HFFc6 (cell line): Measurements from ENCODE around the gene PPOX. TPM values are rescaled to one million over a fixed set of nuclear protein-coding genes. Genes with fewer than 3 reads are reported as not detected.
A peak's percentile ranks its signal among the peaks of the same experiment; 100 is the strongest.

Source experiments
- DNase-seq: peaks from one replicate; pipeline ENCODE4 v3.0.0-alpha.2; 2018
- H3K27ac Mint-ChIP-seq: 2 replicates; pipeline ENCODE4 v1.8.0; 2020; ENCODE audit warnings: mild to moderate bottlenecking, mixed read lengths
- H3K27me3 Mint-ChIP-seq: 2 replicates; pipeline ENCODE4 v1.8.0; 2021; ENCODE audit warnings: mild to moderate bottlenecking, moderate library complexity, mixed read lengths; ENCODE audit not compliant: insufficient read depth
- H3K36me3 Mint-ChIP-seq: 2 replicates; pipeline ENCODE4 v1.8.0; 2021; ENCODE audit warnings: low read depth, mixed read lengths
- H3K4me1 Mint-ChIP-seq: 2 replicates; pipeline ENCODE4 v1.8.0; 2020; ENCODE audit warnings: low read depth, mixed read lengths
- H3K4me3 Mint-ChIP-seq: 2 replicates; pipeline ENCODE4 v1.8.0; 2020; ENCODE audit warnings: mild to moderate bottlenecking, moderate library complexity, mixed read lengths
- H3K9me3 Mint-ChIP-seq: 2 replicates; pipeline ENCODE4 v1.8.0; 2020; ENCODE audit warnings: mild to moderate bottlenecking, mixed read lengths
- total RNA-seq, 6 experiments: library from RNA; stranded (reverse); fragmentation: NEBNext Ultra II Directional; extraction: Animal tissue kit (Norgen Biotek cat#: 25700); gene quantifications; 2 replicates in 1 of 6; 3 replicates in 5 of 6; pipeline ENCODE4 v1.2.3, GENCODE V29; 2021
- TF ChIP-seq, protein P1 (sequence below): fragments of 200-600 bp; sonication (generic); IDR thresholded peaks from 2 replicates; pipeline ENCODE4 v1.5.0; 2021; ENCODE audit warnings: antibody characterized with exemption, mild to moderate bottlenecking

Gene PPOX
- total RNA-seq, 6 experiments from 2014 or later, result 11.8 to 15.2 (median 13.5) TPM

DNA sequence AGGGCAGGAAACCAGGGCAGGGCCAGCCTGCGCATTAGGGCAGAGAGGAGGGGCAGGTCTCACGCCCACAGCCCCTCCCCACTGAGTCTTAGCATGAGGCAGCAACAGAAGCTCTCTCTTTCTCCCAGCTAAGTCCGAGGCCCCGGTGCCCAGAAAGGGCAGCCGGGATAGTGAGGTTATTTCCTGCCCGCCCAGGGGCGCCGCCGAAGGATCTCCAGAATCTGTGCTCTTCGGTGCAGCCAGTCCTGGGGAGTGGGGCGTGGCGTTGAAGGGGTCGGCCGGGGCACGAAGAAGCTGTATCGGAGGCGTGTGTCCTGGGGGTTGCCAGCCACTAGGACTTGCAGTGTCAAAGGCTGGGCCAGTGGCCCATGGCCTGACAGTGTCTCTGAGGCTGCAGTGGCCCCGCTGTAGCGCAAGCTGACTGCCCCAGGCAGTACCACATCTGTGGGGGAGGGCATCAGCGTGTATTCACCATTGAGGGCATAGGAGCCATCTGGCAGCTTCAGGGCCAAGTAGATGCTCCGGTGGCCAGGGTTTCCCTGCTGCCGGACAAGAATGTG lies 24.8 kb downstream of the PPOX start:
- no peaks in the 10 kb centered on the region for H3K36me3 Mint-ChIP-seq
- no peak for DNase-seq
- H3K27ac Mint-ChIP-seq, result no peak overlapping the region
- no peak overlapping the region for H3K4me3 Mint-ChIP-seq
- H3K9me3 Mint-ChIP-seq, result no peaks in the 10 kb centered on the region
- H3K27me3 Mint-ChIP-seq, result peaks cover 1% of the 10 kb centered on the region; the same call in 1 of the 2 replicates
- TF ChIP-seq, protein P1, sequence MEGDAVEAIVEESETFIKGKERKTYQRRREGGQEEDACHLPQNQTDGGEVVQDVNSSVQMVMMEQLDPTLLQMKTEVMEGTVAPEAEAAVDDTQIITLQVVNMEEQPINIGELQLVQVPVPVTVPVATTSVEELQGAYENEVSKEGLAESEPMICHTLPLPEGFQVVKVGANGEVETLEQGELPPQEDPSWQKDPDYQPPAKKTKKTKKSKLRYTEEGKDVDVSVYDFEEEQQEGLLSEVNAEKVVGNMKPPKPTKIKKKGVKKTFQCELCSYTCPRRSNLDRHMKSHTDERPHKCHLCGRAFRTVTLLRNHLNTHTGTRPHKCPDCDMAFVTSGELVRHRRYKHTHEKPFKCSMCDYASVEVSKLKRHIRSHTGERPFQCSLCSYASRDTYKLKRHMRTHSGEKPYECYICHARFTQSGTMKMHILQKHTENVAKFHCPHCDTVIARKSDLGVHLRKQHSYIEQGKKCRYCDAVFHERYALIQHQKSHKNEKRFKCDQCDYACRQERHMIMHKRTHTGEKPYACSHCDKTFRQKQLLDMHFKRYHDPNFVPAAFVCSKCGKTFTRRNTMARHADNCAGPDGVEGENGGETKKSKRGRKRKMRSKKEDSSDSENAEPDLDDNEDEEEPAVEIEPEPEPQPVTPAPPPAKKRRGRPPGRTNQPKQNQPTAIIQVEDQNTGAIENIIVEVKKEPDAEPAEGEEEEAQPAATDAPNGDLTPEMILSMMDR, result no peak
- peaks cover 17% of the 10 kb centered on the region for H3K4me1 Mint-ChIP-seq

DNA sequence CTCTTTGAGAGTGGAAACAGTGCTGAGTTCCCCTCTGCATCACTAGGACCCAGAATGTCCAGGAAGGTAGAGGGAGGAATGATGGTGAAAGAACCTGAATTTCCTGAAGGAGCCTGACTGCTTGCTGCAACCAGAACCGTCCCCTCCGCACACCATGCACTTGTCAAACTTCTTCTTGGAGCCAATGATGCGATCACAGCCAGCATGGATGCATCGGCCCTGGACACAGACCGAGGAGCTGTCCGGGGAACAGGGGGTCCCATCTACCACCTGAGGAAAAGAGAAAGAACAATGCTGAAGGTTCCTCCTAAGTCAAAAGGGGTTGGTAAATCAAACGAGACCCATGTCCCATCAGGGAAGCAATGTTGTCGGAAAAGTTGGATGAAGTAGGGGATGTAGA lies 25.7 kb downstream of the PPOX start:
- no peak overlapping the region for H3K4me3 Mint-ChIP-seq
- H3K9me3 Mint-ChIP-seq, result no peaks in the 10 kb centered on the region
- no peak for DNase-seq
- peaks cover 21% of the 10 kb centered on the region for H3K4me1 Mint-ChIP-seq
- H3K27me3 Mint-ChIP-seq, result peaks cover 1% of the 10 kb centered on the region; the same call in 1 of the 2 replicates
- TF ChIP-seq, protein P1, result no peak
- no peak overlapping the region for H3K27ac Mint-ChIP-seq
- no peaks in the 10 kb centered on the region for H3K36me3 Mint-ChIP-seq

DNA sequence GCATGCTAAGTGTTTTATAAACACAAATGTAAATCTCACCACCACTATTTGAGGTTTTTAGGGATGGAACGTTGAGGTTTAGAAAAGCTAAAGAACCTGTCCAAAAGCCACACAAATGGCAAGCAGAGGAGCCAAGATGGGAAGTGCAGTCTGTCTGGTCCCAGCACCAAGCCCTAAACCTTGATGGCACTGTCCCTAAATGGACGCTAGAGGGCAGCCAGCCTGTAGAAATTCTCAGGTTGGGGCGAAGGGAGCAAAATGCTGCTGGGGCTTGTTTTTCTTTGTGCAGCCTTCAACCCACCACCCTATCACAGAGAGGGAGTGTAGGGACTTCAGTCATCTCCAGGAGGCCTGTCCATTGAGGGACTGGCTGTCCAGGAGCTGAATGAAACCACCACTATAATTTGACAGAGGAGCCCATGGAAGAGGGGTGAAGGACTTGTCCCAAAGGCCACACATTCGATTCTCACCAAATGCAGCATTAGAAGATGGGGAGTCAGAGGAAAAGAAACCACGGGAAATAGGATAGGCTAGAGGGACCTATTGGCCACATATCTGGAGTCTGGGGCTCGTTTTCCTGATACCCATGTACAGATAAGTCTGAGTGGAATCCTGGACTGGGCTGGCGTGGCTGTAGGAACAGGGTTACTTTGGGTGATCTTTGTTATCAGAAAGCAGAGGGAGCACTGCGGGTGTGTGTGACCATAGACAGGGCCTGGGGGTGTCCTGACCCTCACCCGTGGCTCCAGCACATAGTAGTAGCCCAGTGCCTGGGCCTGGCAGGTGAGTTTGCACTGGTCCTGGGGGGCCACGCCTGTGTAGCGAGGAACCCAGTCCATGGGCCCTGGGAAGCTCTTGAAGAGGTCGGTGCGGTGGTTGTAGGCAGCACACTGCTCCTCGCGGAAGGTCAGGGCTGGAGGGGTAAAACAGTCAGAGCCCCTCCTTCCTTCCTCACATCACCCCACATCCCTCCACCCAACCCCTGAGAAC lies 26.5 kb downstream of the PPOX start:
- peaks cover 1% of the 10 kb centered on the region; the same call in 1 of the 2 replicates for H3K27me3 Mint-ChIP-seq
- H3K4me3 Mint-ChIP-seq, result no peak overlapping the region
- peak; percentile 57 for DNase-seq
- no peaks in the 10 kb centered on the region for H3K9me3 Mint-ChIP-seq
- H3K27ac Mint-ChIP-seq, result peak overlapping the region; percentile 50
- TF ChIP-seq, protein P1, result peak; percentile 92
- peaks cover 29% of the 10 kb centered on the region for H3K4me1 Mint-ChIP-seq
- H3K36me3 Mint-ChIP-seq, result no peaks in the 10 kb centered on the region

DNA sequence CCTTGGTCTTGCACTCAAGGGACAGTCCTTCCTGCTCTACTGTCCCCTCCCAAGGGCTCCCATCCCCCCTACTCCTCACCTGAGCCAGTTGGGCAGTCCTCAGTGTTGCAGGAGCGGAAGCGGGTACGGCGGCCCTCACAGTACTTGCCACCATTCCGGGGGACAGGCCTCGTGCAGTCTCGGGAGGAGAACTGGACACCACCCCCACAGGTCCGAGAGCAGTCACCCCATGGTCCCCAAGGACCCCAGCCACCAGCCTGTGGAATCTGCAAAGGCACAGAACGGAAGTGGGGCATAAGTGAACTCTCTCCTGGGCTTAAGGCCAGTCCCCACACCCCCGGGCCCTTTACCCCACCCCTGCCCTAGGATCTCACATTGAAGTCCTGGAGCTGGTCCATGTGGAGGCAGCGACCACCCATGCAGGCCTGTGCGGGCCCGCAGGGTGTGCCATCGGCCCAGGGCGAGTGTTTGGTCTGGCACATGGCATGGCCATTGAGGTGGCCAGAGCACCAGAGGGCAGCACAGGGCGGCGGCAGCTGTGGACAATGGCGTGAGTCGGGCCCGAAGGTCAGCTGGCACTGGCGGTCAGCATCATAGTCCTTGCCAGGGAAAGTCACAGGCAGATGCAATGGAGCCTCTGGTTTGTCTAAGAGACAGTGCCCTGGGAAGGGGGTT lies 27.5 kb downstream of the PPOX start:
- TF ChIP-seq, protein P1, result 0 out of 2 replicates have a peak, but pooled peaks have one; percentile 13
- H3K36me3 Mint-ChIP-seq, result no peaks in the 10 kb centered on the region
- peaks cover 38% of the 10 kb centered on the region for H3K4me1 Mint-ChIP-seq
- peaks cover 2% of the 10 kb centered on the region; the same call in 1 of the 2 replicates for H3K27me3 Mint-ChIP-seq
- H3K4me3 Mint-ChIP-seq, result no peak overlapping the region
- no peaks in the 10 kb centered on the region for H3K9me3 Mint-ChIP-seq
- no peak for DNase-seq
- H3K27ac Mint-ChIP-seq, result no peak overlapping the region

DNA sequence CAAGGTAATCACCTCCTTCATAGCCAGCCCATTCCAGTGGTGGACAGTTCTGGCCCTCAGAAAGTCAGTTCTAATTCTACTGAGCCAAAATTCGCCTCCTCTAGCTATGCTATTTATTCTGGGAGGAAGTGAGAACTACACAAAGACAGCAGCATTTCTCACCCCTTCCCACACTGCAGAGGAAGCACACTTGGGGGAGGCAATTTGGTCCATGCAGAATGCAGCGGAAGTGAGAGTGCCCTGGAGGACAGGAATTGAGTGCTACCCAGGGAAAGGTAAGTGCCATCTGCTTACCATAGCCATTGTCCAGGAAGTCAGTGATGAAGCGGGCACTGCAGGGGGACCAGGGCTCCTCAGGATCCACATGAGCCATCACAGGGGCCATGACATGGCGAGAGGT lies 28.9 kb downstream of the PPOX start:
- Mint-ChIP-seq H3K9me3 (no peaks in the 10 kb centered on the region), H3K27ac (no peak overlapping the region; the same call in 1 of the 2 replicates), H3K27me3 (peaks cover 3% of the 10 kb centered on the region; the same call in 1 of the 2 replicates), H3K4me1 (peaks cover 43% of the 10 kb centered on the region), H3K36me3 (no peaks in the 10 kb centered on the region), H3K4me3 (no peak overlapping the region)
- DNase-seq, result no peak
- TF ChIP-seq, protein P1, result no peak
